GM21619 (cell line): ENCODE data around the gene FRS2.

Experiments used
- ATAC-seq: cut with Tn5 transposase; IDR thresholded peaks from one replicate; pipeline ENCODE4 v1.9.1; 2021; ENCODE audit not compliant: unreplicated experiment

The FRS2 gene

GRCh38 chr12:69500631-69501030 is 30.4 kb downstream of the FRS2 start:
- no peak for ATAC-seq

DNA sequence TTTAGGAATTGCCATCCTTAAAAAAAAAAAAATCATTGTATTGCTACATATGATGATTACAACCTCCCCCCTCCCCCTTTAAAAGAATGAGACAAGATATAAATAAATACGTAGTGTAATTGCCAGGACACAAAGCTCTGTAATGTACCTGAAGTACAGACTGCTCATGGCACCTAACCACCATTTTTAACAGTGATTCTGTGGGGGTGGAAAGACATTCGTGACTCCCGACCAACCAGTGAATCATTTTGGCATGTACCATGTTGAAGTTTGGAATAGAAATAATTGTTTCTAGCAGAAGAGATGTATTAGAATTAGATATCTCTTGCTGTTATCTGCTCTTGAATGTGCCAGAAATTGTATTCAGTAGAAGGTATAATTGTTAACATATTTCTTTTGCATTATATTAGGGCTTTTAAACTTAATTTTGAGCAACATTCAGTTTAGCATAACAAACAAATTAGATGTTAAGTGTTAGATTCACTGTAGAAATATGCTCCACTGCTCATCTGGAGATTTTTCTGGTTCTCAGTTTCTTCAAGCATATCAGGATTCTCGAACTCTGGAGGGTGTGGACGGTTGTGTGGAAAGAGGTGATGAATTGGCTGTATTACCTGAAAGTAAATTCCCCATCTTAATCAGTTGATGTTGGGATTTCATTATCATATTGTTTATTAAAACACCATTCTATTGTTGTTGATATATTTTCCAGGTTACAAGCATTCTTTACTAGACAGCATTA is 31.1 kb downstream of the FRS2 start:
- no peak for ATAC-seq

GRCh38 chr12:69502345-69503081 is 32.3 kb downstream of the FRS2 start:
- no peak for ATAC-seq

DNA sequence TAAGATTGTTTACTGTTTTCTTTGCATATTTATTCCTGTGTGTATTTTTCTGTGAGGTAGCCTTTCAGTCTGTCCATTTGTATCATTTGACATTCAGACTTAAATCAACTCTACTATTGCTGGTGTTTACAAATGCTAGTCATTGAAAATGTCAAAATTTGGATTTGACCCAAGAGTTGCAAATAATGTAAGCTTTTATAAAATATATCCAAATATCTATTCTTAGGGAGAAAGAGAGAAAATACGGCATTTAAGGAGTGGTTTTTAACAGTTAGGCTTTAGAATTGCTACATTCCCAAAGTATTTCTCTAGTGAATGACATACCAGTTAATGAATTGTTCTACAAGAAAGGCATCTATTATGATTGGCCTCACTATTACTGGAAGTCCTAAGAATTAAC is 37.9 kb downstream of the FRS2 start:
- ATAC-seq: no peak

DNA sequence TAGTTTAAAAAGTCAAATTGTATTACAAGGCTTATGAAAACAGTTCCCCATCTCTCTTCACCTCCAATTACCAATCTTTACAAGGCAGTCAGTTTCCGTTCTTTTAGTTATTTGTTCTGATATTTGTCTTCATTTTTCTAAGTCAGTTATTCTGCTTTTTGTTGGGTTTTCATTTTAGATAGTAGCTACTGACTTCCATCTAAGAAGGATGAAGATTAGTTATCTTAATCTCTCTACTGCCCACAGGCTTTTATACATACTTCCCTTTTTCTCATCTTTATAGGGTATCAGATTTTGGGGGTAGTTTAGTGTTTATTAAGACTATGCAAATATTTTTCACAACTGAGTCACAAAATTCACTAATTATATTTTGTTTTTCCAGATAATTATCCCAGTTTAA is 38.4 kb downstream of the FRS2 start:
- no peak for ATAC-seq

- no peak for ATAC-seq
These were observed 39.1 kb downstream of the FRS2 start for GRCh38 chr12:69509308-69509736.

DNA sequence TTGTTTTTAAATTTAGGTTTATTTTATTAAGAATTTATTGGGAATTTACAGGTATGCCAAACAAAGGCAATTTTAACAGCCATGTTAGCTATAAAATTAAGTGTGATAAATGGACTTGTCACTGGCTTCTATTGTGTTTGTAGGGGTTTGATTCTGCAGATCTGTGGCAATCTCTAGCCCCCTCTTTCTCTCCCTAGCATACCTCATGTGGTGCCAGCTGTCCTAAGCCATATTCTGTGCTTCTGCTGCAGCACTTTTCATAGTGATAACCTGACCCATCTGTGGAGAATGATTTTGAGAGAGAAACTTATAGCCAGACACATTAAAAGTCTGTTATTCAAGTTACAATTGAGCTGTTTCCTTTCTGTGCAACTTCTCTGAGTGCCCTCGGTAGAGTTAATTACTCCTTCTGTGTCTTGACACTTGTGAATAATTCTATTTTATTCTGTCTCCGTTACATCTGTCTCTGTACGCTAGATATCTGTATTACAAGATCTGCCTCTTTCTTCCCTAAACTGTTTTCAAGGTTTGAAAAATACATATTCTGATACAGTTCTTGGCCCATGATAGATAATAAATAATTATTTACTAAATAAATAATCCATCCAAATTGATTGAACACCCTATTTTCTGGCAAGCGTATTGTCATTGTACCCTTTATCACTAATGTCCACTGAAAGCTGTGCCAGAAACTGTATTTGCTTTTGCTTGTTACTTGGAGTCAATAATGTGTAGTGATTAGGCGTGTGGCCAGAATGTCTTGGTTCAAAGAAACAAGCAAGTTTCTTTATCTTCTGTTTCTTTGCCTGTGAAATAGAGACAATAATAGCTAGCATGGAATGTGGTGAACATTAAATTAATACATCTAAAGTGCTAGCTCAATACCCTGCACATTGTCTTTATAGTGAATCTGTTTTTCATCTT is 40.0 kb downstream of the FRS2 start:
- no peak for ATAC-seq

- no peak for ATAC-seq
These were observed 40.8 kb downstream of the FRS2 start for GRCh38 chr12:69511016-69511415.

- ATAC-seq: no peak
These were observed 41.5 kb downstream of the FRS2 start for GRCh38 chr12:69511469-69512267.

GRCh38 chr12:69512820-69513219 is 42.6 kb downstream of the FRS2 start:
- no peak for ATAC-seq

DNA sequence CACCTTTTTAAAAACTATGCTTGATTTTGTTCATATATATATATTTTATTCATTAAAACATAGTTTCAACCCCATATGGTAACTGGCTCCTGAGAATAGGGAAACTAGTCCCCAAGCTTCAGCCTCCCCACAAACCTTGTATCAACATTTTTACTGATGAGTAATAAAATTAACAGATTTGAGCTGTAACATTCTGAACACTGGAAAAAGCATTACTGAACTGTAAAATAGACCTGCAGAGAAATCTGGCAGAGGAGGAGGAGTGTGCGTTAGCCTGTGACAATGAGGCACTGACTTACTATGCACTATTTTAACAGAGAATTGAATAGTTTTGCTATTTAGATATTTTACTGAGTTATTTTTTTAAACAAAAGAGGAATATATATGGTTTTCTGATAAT is 43.1 kb downstream of the FRS2 start:
- ATAC-seq: no peak

DNA sequence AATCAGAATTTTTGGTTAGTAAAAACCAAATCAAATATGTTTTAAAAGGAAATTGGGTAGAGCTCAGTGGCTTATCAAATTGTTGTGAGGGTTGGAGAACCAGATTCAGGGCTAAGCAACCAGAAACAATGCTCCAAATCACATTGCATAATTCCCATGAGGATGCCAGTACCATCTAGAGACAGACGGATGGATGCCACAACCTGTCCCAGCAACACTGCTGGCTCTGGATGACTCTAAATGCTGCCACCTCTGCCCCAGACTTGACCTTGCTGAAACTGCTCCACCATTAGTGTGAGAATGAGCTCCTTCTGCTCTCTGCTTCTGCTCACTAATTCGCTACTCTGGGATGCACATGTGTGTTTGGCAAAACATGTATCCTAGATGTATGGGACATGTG is 43.9 kb downstream of the FRS2 start:
- ATAC-seq: no peak

- ATAC-seq: no peak
These were observed 44.7 kb downstream of the FRS2 start for GRCh38 chr12:69514845-69515244.

DNA sequence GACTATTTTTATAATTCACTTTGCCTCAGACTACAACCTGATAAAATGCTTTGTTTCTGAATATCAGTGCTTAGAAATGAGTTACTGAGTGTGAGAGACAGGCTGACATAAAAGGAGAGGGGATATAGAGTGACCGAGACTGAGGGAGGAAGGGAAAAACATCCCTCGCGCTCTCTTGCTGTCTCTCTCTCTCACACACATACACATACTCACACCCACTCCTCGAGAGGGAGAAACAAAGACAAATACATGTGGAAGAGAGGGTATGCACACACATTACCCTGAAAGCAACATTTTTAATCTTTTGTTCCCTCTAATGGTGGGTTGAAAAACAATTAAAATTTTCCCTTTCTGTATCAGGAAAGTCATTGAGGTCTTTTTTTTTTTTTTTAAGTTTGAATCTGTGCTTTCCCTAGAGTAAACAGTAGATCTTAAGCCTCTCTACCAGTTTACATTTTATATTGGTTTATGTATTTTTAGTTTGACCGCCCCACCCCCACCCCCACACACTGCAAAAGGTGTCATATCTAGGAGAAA is 45.3 kb downstream of the FRS2 start:
- no peak for ATAC-seq

DNA sequence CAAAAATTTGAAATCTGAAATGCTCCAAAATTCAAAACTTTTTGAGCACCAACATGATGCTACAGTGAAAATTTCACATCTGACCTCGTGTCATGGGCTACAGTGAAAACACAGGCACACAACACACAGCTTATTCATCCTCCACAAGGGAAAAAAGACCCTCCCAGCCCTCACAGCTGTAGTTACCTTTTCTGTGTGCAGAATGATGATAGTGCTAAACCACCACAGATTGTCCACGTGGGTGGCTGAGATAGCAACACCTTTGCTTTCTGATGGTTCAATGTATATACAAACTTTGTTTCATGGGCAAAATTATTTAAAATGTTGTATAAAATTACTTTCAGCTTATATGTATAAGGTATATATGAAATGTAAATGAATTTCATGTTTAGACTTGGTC is 46.8 kb downstream of the FRS2 start:
- ATAC-seq: no peak

- ATAC-seq: no peak
These were observed 47.2 kb downstream of the FRS2 start for GRCh38 chr12:69517406-69517805.

DNA sequence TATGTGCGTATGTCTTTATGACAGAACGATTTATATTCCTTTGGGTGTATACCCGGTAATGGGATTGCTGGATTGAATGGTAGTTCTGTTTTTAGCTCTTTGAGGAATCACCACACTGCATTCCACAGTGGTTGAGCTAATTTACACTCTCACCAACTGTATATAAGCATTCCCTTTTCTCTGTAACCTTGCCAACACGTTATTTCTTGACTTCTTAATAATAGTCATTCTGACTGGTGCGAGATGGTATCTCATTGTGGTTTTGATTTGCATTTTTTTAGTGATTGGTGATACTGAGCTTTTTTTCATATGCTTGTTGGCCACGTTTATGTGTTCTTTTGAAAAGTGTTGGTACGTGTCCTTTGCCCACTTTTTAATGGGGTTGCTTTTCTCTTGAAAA is 49.7 kb downstream of the FRS2 start:
- ATAC-seq: no peak

- ATAC-seq: no peak
These were observed 53.5 kb downstream of the FRS2 start for GRCh38 chr12:69523433-69524330.

- ATAC-seq: no peak
These were observed 54.1 kb downstream of the FRS2 start for GRCh38 chr12:69524331-69524630.
